C1 segment of cervical spinal cord (tissue), 14 donors: ENCODE measurements around the gene DCC.
A peak's percentile ranks its signal among the peaks of the same experiment; 100 is the strongest.
"Not testable (repeated sequence)": the region's sequence is repeated elsewhere in the genome, so short reads cannot be mapped to it uniquely, and the experiment has no call there.

Source experiments
- DNase-seq, 14 donors: peaks; one replicate each; lab custom pipeline; 2025; lab: John Stamatoyannopoulos, UW

The DCC gene

DNA sequence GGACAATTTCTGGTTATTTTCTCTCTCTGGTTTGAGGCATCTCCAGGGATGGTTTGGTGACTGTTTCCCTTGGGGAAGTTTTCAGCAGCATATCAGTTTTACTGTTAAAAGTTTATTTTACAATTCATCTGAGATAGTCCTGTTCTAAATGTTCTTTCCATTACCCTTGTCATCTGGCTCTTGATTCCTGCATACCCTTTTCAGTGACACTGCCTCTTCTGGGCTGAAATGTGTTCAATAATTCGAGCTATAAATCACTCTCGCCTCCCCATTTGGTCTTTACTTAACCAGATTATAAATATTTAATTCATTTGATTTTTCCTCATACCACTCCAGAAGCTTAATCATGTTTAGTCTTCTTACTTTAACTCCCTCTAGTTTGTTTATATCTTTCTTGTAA is 9.5 kb downstream of the DCC start:
- no peak for DNase-seq

DNA sequence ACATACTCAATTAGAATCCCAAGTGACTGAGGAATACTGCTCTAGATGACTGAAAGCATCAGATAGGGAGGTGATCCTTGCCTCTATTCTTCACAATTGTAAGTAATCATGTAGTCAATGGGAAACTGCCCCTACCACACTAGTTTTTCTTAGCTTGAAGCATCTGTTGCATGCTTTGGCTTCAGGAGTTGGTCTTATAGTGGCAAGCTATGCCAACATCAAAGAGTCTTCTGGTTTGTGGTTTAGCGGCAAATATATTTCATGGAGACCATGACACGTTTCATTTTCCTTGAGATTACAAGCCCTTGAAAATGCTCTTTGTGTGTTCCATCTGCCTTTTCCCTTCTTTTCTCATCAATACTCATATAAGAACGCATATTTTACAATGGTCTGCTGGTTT is 12.9 kb downstream of the DCC start:
- no peak for DNase-seq

DNA sequence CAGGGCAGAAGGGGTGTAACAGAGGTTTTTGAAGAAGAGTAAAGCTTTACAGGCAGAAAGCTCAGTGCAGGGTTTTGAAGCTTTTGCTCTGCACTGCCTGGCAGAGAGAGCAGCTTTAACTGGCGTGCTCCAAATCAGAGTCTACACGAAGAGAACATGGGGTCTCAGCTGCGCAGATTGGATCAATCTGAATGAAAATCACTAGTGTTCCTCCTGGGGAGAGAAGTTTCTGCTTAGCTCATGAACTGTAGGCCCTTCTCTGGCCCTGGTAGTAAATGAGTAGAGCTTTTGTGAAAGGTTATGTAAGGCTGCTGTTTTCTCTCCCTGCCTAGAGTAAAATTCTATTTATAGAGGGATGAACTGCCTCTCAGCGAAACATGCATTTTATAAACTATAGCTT is 13.6 kb downstream of the DCC start:
- DNase-seq = peak in 6 of 14 donors; percentile 28 to 44 (median 34)

DNA sequence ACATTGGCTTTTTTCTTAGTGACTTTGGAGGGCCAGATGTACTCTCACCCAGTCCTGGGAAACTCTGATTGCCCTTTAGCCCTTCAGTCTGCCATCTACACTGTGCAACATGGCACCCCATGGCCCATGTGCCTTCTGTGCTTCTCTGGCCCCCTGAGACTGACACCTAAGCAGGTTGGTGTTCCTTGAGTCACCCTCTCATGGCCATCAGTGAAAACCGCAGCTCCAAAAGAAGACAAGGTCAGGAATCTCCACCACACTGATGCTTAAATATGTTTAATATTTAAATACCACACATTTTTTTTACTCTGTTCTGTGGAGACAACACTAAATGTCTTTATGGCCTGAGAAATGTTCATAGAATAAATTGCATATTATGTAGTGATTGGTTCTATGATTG is 23.9 kb downstream of the DCC start:
- DNase-seq = no peak

DNA sequence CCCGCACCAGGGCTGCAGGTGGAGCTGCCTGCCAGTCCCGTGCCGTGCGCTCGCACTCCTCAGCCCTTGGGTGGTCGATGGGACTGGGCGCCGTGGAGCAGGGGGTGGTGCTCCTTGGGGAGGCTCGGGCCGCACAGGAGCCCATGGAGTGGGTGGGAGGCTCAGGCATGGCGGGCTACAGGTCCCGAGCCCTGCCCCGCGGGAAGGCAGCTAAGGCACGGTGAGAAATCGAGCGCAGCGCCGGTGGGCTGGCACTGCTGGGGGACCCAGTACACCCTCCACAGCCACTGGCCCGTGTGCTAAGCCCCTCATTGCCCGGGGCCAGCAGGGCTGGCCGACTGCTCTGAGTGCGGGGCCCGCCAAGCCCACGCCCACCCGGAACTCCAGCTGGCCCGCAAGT is 26.9 kb downstream of the DCC start:
- DNase-seq = not testable (repeated sequence)

DNA sequence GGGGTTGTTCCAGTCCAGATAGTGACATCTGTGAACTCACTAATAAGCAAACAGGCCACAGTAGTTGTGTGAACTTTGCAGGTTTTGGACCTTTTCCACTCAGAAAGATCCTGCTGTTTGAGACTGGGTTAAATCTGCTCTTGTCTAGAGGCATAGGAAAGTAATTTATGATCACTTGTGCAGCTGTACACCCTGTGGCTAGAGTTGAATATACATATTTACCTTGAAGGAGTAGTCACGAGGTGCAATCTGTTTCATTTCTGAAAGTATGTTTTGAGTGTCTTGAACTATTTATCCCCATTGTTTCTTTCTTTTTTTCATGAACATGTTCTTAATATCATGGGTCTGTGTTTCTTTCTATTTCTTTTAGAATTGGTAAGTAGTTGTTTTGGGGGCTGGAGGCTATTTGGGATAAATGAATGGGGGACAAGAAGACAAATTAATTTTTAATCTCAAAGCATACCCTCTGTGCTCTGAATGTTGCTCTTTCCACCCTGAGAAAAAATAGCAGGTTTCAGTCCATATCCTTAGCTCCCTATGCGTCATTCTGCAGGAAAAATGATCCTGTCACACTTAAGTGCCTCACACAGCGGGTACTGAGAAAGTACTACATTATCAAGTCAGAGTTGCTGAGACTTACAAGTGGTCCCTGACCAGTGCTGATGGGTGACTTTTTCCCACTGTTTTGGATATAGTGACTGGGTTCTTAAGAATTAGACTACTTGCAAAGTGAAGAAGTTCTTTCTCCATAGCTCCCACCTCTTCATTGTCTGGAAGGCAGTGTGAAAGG is 28.2 kb downstream of the DCC start:
- no peak for DNase-seq

DNA sequence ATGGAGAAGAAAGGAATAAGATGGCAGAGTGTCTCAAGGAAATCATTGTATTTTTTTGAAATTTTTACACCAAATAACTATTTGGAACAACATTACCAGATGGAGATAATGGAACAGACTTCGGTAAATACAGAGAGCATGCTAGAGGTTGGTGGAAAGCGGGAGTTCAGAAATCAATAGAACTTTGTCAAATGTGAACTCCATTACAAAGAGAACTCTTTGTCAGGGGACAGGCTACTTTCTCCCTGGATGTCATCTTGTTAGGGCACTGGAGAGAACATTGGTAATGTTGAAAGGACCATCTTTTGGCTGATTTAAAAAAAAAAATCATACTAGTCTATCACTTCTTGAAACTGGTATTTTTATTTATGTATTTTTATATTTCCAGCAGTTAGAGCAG is 30.8 kb downstream of the DCC start:
- no peak for DNase-seq

DNA sequence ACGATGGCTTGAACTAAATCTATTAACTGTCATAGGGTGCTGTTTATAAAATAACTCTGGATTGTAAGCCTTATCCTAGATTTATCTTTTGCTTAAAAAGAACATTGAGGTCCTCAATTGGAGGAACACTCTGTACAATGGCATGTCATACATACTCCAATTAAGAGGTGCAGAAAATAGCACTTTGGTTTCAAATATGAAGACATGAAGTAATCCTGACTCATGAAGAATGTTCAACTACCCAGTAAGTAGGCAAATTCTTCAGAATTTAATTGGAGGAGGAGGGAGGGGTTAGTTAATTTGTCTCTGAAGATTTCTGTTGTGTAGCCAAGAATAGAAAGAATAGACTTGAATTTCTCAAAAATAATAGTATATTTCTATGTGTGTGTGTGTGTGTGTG is 36.1 kb downstream of the DCC start:
- DNase-seq = no peak

DNA sequence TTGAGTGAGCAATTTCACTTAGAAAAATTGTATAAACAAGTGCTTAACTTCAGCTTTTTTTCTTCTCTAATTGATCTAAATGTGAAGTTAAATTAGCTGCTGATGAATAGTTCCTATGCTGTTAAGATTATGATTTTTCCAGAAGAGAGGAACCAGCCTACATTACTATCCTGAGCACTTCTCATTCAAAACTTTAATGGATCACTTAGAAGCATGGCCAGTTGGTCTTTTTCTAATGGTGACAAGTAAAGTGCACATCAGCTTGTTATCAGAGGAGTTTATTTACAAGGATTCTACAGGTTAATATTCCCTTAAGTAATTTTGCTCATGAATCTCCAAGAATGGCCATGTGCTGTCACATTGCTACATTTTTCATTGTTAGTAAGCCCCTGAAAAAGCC is 37.1 kb downstream of the DCC start:
- no peak for DNase-seq

DNA sequence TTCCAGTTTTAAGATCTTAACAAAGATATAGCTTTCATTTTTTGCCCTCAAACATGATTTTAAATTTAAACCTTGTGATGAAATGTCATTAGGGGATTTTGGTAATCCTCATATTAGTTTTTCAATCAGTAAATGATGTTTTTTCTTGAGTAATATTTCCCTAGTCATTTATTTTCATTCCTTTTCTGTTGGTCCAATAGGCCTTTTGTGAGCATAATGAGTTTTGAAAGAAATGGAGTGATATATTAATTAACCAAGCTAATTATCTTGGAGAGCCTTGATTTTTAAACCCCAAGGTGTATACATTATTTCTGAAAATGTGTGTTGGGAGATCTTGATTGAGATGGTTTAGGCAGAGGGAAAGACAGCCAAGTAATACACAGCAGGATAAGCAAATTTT is 46.3 kb downstream of the DCC start:
- no peak for DNase-seq

DNA sequence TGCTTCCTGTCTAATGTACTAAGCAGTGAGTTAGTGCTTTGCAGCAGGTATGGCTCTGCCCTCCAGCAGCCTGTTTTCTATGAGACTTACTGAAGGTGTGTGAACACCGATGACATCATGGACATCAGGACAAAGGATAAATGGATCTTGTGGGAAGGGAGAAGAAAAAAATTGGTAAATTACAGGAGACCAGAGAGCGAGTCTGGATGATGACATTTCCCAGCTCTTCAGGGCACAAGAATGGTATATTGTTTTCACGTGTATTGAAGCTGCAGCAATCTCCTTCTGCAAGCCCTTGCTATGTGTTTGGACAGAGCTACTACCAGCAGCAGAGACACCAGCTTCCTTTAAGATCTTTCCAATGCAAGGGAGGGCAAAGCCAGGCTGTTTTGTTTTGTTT is 47.2 kb downstream of the DCC start:
- no peak for DNase-seq

DNA sequence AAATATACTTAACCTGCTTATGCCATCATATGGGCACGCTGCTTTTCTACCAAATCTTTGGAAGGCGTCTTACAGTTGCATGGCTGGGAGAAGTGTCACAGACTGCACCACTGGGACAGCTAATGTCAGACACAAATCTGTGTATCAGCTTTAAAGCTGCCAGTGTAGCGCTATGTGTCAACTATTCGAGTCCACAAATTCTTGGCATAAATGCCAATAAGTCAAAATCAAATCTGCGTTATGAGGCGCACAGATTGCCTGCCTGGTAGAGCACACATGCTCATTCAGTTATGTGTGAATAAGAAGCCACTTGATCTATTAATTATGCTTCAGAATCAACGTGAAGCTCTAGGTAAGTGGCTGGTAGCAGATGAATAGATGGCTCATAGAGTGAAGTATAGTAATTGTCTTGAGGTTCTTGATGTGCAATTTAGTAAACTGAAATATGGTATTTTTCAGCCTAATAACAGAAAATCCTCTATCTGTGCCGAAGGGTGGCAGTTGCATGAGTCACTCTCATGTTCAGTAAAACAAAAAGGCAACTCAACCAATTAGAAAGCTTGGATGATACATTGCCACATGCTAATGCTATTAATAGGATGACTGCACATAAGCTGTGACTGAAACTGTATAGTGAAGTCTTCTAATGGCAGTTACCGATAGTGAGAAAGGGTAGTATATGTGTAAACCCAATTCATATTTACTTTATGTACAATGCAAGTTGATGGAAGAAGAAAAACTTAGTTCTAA is 52.0 kb downstream of the DCC start:
- no peak for DNase-seq

DNA sequence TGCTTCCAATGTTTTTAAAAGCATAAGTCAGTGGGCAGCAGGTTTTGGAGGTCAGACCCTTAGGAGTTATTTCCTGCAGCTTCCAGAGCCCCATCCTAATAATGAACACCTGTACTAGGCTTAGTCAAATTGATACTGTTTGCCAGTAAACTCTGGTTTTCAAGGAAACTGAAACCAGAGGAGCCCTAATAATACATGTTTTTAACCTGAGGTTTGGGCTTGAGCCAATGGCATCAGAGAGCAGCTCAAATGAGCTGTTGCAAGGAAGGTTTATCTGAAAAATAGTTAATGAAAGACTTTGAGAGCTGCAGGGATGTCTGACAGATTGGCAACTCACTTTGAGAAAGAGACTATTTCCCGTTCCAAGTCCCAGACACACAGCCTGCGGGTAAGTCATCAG is 54.6 kb downstream of the DCC start:
- DNase-seq = peak in 1 of 14 donors; percentile 45

DNA sequence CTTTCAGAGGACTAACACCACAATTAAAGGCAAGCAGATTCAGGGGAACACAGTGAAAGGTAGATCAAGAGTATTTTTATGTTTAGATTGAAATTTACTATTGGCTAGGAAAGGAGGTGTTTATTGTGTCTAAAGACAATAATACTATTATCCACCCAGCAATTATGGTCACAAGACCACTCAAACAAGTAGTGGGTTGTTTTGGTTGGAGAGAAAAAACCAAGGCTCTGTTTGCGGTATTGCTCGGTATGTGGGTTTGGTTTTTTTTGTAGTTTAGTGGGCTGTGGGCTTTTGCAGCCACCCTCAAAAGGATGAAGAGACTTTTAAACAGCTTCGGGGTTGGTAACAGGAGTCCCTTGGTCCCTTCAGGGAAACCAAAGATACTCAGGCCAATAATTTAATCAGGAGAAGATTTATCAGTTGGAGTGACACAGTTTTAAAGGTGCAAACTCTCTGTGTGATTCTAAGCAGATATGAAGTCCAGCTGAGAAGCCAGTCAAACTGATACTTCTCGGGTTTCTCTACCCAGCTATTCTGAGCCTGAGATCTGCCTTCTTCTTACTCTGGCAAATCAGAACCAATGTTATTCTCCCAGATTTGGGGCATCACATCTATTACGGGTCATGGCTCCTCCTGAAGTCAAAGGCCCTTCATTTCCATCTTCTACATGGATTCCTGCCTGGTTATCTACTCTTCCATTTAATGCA is 55.3 kb downstream of the DCC start:
- peak in 1 of 14 donors; percentile 23 for DNase-seq

DNA sequence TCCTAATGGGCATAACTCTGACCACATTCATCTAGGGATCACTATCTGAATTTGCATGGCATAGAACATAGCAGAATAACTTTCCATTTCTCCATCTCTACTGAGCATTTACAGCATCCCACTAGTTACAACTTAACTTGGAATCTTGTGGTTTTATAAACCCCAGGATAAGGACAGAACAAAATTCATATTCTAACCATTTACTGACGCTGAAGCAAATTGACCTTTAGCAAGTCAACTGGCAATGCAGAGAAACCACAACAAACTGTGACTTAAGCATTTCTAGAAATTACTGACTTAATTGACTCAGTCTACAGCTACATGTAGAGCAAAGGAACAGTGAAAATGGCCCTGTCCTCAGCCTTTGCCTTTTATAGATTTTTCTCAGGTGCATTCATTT is 61.2 kb downstream of the DCC start:
- no peak for DNase-seq

DNA sequence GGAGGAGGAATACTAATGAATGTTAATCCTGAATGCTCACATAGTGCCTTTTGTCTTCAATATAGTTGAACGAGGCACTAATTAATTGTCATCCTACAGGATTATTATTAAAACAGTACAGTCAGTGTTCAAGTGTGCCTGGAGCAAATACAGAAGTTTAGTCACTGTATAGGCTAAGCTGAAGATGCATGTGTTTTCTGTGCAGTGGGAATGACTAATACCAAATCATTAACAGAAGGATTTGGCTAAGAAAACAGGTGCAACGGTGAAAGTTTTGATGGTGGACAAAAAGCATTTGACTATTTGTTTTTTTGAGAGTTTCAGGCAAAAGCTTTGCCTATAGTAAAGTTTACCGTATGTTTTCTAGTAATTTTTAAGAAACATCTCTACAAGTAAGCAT is 62.8 kb downstream of the DCC start:
- no peak for DNase-seq

DNA sequence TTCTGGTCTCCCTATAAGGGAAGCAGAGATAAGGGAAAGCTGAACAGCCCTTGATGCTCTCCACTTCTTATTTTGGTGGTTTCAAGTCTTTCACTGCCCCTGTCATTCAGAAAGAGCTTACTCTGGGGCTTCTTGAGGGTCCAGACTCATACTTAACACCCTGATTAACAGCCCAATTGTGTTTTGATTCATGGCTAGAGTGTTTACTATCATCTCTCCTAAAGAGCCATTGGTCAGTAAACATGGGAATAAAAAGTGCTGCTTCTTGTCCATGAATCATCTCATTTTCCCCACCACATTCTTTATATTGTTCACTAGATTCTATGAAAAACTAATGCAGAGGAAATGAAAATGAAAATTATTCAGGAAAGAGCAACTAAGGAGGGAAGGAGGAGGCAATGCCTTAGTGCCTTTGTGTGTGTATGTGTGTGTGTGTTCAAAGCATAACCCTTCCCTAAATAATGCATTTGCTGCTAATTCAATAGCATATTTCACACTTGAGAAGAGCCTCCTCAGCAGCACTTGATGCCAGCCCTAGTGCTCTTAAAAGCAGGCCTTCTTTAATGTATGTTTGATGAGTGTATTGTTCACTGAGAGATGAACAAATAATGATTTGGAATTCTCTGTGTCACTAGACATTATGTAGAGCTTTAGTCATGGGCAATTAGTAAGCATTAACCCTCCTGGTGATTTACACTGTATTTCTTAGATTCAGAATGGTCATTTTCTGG is 63.5 kb downstream of the DCC start:
- DNase-seq = no peak

DNA sequence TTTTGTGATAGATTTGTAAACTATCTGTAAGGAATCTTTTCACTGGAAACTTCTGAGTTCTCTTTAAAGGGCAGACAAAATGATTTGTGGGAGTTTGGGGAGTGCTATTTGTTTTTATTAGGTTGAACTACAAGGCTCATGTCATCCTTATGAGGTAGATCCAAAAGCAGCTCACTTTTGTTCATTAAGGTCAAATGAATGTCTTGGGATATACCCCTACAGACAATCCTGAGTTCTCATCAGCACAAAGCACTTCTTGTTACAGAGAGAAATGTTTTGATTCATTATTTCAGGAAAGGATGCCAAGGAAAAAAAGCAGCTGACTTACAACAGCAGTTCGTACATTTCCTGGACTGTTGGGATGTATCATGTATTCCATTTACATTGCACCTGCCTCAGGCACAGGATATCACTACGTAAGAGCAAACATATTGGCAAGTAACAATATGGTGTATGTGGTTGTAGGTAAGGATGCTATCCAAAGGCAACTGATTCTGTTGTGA is 68.9 kb downstream of the DCC start:
- DNase-seq = no peak

DNA sequence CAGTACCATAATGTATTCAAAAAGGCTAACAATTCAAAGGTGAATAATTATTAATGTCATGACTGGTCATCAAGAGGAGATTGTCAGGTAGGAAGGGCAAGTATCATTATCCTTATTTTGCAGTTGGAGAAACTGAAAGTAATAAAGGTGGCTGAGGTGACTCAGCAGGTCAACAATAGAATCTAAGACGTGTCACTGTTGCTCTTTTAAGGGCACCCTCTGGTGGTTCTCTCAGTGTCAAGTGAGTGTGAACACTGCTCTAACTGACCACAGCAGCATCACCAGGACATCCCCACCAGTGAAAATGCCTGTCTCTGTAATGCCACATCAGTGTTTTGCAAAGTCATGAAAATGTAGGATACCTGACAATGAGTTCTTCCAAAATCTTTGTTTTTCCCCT is 69.7 kb downstream of the DCC start:
- no peak for DNase-seq

DNA sequence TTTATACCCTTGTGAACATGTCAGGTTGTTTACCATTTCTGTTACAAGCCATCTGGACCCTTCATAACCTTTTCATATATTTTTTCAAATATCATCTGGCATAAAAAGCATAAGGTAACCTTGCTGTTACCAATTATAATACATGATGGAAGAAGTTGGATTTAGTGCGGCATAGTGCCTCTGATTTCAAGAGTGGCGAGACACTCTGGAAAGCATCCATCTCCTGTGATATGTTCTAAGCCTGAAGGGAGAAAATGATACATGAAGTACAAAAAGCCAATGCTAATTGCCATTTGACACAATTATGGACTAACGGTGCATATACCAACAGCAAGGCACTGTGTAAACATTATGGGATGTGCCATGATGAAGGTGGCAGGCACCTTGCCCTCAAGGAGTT is 75.1 kb downstream of the DCC start:
- DNase-seq = no peak

DNA sequence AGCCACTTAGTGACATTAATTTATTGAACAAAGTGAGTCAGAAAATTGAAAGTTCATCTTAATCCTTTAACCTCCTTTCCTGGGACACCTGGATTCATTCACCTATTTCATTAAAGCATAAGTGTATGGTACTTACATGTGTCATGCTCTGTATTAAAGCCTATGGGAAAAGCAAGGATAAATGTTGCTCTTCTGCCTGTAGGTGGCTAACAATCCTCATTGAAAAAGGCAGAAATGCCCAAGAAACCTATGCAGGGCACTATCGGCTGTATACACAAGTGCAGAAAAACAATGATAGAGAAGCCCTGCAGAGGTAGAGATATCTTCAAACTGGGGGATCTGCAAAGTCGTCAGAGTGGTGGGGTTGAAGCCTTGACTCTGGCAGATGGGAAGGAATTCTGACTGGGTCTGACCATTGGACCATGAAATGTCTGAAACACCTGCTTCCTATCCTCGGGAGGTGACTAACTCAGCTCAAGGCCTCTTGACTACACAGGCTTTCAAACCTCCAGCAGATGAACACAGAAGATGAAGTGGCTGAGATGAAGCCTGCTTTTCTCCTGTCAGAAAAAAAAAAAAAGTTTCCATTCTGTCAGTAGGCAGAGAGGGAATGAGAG is 83.1 kb downstream of the DCC start:
- DNase-seq = no peak
